SK-N-SH (cell line): Measurements from ENCODE around the gene PHLDB2. TPM values are rescaled to one million over a fixed set of nuclear protein-coding genes. Genes with fewer than 3 reads are reported as not detected.

Experiments used
- CTCF ChIA-PET: fragments of 300-600, 350-600 bp; formaldehyde crosslinking; extraction: SDS; loops from one replicate; lab custom pipeline; 2021; lab: Yijun Ruan, JAX
- POLR2A ChIA-PET: fragments of 350-600 bp; sonication (Branson Sonifier 250); formaldehyde crosslinking; extraction: SDS; loops from one replicate; lab custom pipeline; 2020; ENCODE audit warnings: antibody characterized with exemption, inconsistent platforms; lab: Yijun Ruan, JAX
- DNase-seq: peaks from one replicate; pipeline ENCODE4 v3.0.0; 2012
- H2AFZ ChIP-seq: fragments of 200-600 bp; sonication (generic); 2 replicates; pipeline ENCODE4 v1.8.1; 2016; ENCODE audit warnings: antibody characterized with exemption, mild to moderate bottlenecking, low read depth
- H3F3A ChIP-seq: fragments of 200-600 bp; sonication (generic); replicated peaks from 2 replicates; pipeline ENCODE3; 2016; ENCODE audit warnings: antibody characterized with exemption, mild to moderate bottlenecking; ENCODE audit not compliant: insufficient read depth
- H3K27ac ChIP-seq, 2 experiments: fragments of 200-500 bp in 1 of 2; fragments of 200-600 bp in 1 of 2; sonication (Bioruptor generic) in 1 of 2; sonication (generic), shearing (Covaris generic) in 1 of 2; 2 replicates each; pipeline versions ENCODE4 v1.5.1 to v1.6.1; 2014 to 2016; ENCODE audit warnings: low read depth in 2 of 2, inconsistent platforms in 1 of 2, low read length in 1 of 2, mild to moderate bottlenecking in 1 of 2, mixed read lengths in 1 of 2
- H3K27me3 ChIP-seq: fragments of 200-600 bp; sonication (generic), shearing (Covaris generic); 2 replicates; pipeline ENCODE4 v1.6.1; 2016; ENCODE audit warnings: mixed run types; ENCODE audit not compliant: insufficient read depth
- H3K36me3 ChIP-seq, 2 experiments: fragments of 200-500 bp in 1 of 2; fragments of 200-600 bp in 1 of 2; sonication (Bioruptor generic) in 1 of 2; sonication (generic) in 1 of 2; replicated peaks in 1 of 2; 2 replicates each; pipeline versions ENCODE3 to v1.5.1; 2014 to 2016; ENCODE audit warnings: low read length in 1 of 2, mild to moderate bottlenecking in 1 of 2; ENCODE audit not compliant: insufficient read depth in 2 of 2, control insufficient read depth in 1 of 2
- H3K4me1 ChIP-seq, 2 experiments: fragments of 200-500 bp in 1 of 2; fragments of 200-600 bp in 1 of 2; sonication (Bioruptor generic) in 1 of 2; sonication (generic), shearing (Covaris generic) in 1 of 2; 2 replicates each; pipeline versions ENCODE4 v1.5.1 to v1.6.1; 2014 to 2016; ENCODE audit warnings: low read depth in 1 of 2, low read length in 1 of 2, mixed run types in 1 of 2; ENCODE audit not compliant: insufficient read depth in 2 of 2, control insufficient read depth in 1 of 2
- H3K4me2 ChIP-seq: fragments of 200-600 bp; sonication (generic), shearing (Covaris generic); 2 replicates; pipeline ENCODE4 v1.6.1; 2017; ENCODE audit warnings: mixed run types
- H3K4me3 ChIP-seq, 2 experiments: fragments of 200-500 bp in 1 of 2; fragments of 200-600 bp in 1 of 2; sonication (Bioruptor generic) in 1 of 2; sonication (generic), shearing (Covaris generic) in 1 of 2; 2 replicates each; pipeline versions ENCODE4 v1.5.1 to v1.8.1; 2014 to 2016; ENCODE audit warnings: low read depth in 2 of 2, inconsistent platforms in 1 of 2, low read length in 1 of 2, mild to moderate bottlenecking in 1 of 2, mixed read lengths in 1 of 2, moderate library complexity in 1 of 2
- H3K79me2 ChIP-seq: fragments of 200-600 bp; sonication (generic); 2 replicates; pipeline ENCODE4 v1.8.1; 2017; ENCODE audit warnings: mild to moderate bottlenecking; ENCODE audit not compliant: insufficient read depth
- H3K9ac ChIP-seq: fragments of 200-600 bp; sonication (generic); 2 replicates; pipeline ENCODE4 v1.6.1; 2017; ENCODE audit warnings: mixed run types
- H3K9me2 ChIP-seq: fragments of 200-600 bp; sonication (generic); 2 replicates; pipeline ENCODE4 v1.6.1; 2017; ENCODE audit warnings: mixed run types
- H3K9me3 ChIP-seq: fragments of 200-600 bp; sonication (generic); 2 replicates; pipeline ENCODE4 v1.6.1; 2017; ENCODE audit warnings: mixed run types, mild to moderate bottlenecking, moderate library complexity
- H4K20me1 ChIP-seq: fragments of 200-600 bp; sonication (generic); 2 replicates; pipeline ENCODE4 v1.6.1; 2017; ENCODE audit warnings: mild to moderate bottlenecking, mixed run types; ENCODE audit not compliant: insufficient read depth
- CTCF ChIP-seq: fragments of 200-600 bp; sonication (generic); IDR thresholded peaks from 2 replicates; pipeline ENCODE4 v1.6.1; 2017; ENCODE audit warnings: antibody characterized with exemption, mild to moderate bottlenecking, moderate library complexity
- EZH2phosphoT487 ChIP-seq: fragments of 200-600 bp; sonication (generic); IDR thresholded peaks from 2 replicates; pipeline ENCODE4 v1.6.1; 2017; ENCODE audit warnings: low read depth, mixed run types, mild to moderate bottlenecking, antibody characterized with exemption, moderate library complexity, borderline replicate concordance
- FOSL2 ChIP-seq: IDR thresholded peaks from 2 replicates; pipeline ENCODE4 v1.4.0; 2012; ENCODE audit warnings: low read depth, mild to moderate bottlenecking, moderate library complexity, borderline replicate concordance
- GABPA ChIP-seq: IDR thresholded peaks from 2 replicates; pipeline ENCODE4 v1.4.0; 2012; ENCODE audit warnings: low read depth, mild to moderate bottlenecking
- GATA2 ChIP-seq: sonication (generic); formaldehyde crosslinking; IDR thresholded peaks from 2 replicates; pipeline ENCODE4 v1.5.0; 2020; ENCODE audit warnings: mild to moderate bottlenecking, missing genetic modification reagents
- JUND ChIP-seq: IDR thresholded peaks from 2 replicates; pipeline ENCODE4 v1.4.0; 2012
- MAX ChIP-seq: IDR thresholded peaks from 2 replicates; pipeline ENCODE4 v1.4.0; 2012; ENCODE audit warnings: low read depth
- MXI1 ChIP-seq: IDR thresholded peaks from 2 replicates; pipeline ENCODE4 v1.6.1; 2012; ENCODE audit warnings: mild to moderate bottlenecking, low read depth, low read length, improper control_type of control experiment
- NFIC ChIP-seq: IDR thresholded peaks from 2 replicates; pipeline ENCODE4 v1.4.0; 2012; ENCODE audit warnings: borderline replicate concordance
- POLR2AphosphoS5 ChIP-seq: IDR thresholded peaks from 2 replicates; pipeline ENCODE4 v1.6.1; 2012; ENCODE audit warnings: low read depth, low read length
- RCOR1 ChIP-seq: fragments of 150-350 bp; IDR thresholded peaks from 2 replicates; pipeline ENCODE4 v1.6.1; 2017; ENCODE audit warnings: antibody characterized with exemption, low read length
- REST ChIP-seq: IDR thresholded peaks from 2 replicates; pipeline ENCODE4 v1.6.1; 2012; ENCODE audit warnings: mild to moderate bottlenecking, low read depth, low read length, moderate library complexity
- RFX5 ChIP-seq: IDR thresholded peaks from 2 replicates; pipeline ENCODE4 v1.6.1; 2012; ENCODE audit warnings: mild to moderate bottlenecking, improper control_type of control experiment, low read length
- SIN3A ChIP-seq: IDR thresholded peaks from 2 replicates; pipeline ENCODE4 v1.6.1; 2012; ENCODE audit warnings: low read depth, mild to moderate bottlenecking, low read length, moderate library complexity, borderline replicate concordance
- SMC3 ChIP-seq: IDR thresholded peaks from 2 replicates; pipeline ENCODE4 v1.6.1; 2012; ENCODE audit warnings: low read depth, low read length, improper control_type of control experiment
- TCF12 ChIP-seq: IDR thresholded peaks from 2 replicates; pipeline ENCODE4 v1.4.0; 2012
- USF1 ChIP-seq: IDR thresholded peaks from 2 replicates; pipeline ENCODE4 v1.4.0; 2012; ENCODE audit warnings: low read depth, borderline replicate concordance
- YY1 ChIP-seq: IDR thresholded peaks from 2 replicates; pipeline ENCODE4 v1.4.0; 2012; ENCODE audit warnings: low read depth, mild to moderate bottlenecking
- WGBS: methylation state at CpG from one replicate; pipeline ENCODE4 v1.1.6; 2017; ENCODE audit warnings: low lambda C conversion rate; 5-methylcytosine and 5-hydroxymethylcytosine counted together
- polyA plus RNA-seq, 3 experiments: library from polyadenylated mRNA; depleted of rRNA; stranded (reverse); fragments of >200 nt; gene quantifications; 2 replicates each; pipeline ENCODE4 v1.2.3, GENCODE V29; 2012

Gene PHLDB2
- polyA plus RNA-seq, 1 of the 3 experiments (the other 2 are of a cell fraction): 18.0 TPM

GRCh38 chr3:111913163-111913763 lies 54.2 kb downstream of the PHLDB2 start (continued):
- TF ChIP-seq FOSL2 (no peak), GATA2 (CRISPR knock-in tag) (no peak), YY1 (no peak)

GRCh38 chr3:111915905-111916304 lies 56.8 kb downstream of the PHLDB2 start:
- Histone ChIP-seq H3F3A (peaks cover 39% of the 10 kb centered on the region), H3K9ac (no peak overlapping the region; the same call in 1 of the 2 replicates), H3K27ac (peak overlapping the region; percentile 28 to 56; a peak in 3 of 4 replicates), H3K36me3 (peaks cover 35 to 63% of the 10 kb centered on the region in 2 experiments), H4K20me1 (no peaks in the 10 kb centered on the region), H3K9me2 (no peaks in the 10 kb centered on the region), H3K4me1 (peaks cover 2 to 38% of the 10 kb centered on the region in 2 experiments; a peak in 3 of 4 replicates), H3K27me3 (no peaks in the 10 kb centered on the region), H2AFZ (no peak overlapping the region), H3K9me3 (no peaks in the 10 kb centered on the region), H3K4me2 (no peak overlapping the region), H3K4me3 (no peak overlapping the region), H3K79me2 (peaks cover 93% of the 10 kb centered on the region)
- 26% methylated on average over 3 of the region's 3 CpGs for WGBS
- DNase-seq: no peak
- POLR2A ChIA-PET: no interaction called here
- CTCF ChIA-PET: interaction anchor here (2.3 kb wide), 1 partner anchor 198 kb away, joined by 7 read pairs; no protein-coding TSS in a partner anchor
- TF ChIP-seq POLR2AphosphoS5: peak; percentile 27; the same call in 1 of the 2 replicates
- TF ChIP-seq TCF12: peak; percentile 61
- TF ChIP-seq MAX: no peak

- Histone ChIP-seq H3K36me3 (peaks cover 39 to 64% of the 10 kb centered on the region in 2 experiments), H3K4me1 (peaks cover 2 to 29% of the 10 kb centered on the region in 2 experiments; a peak in 3 of 4 replicates), H3K79me2 (peaks cover 88% of the 10 kb centered on the region), H2AFZ (no peak overlapping the region), H3K9me3 (no peaks in the 10 kb centered on the region), H3K4me3 (no peak overlapping the region), H3K27me3 (no peaks in the 10 kb centered on the region), H3F3A (peaks cover 32% of the 10 kb centered on the region), H3K27ac (peak overlapping the region in 1 of 2 experiments; percentile 56; a peak in 3 of 4 replicates), H3K4me2 (peak overlapping the region; percentile 42; the same call in 1 of the 2 replicates), H4K20me1 (no peaks in the 10 kb centered on the region), H3K9me2 (no peaks in the 10 kb centered on the region), H3K9ac (peak overlapping the region; percentile 8; the same call in 1 of the 2 replicates)
- no peak for DNase-seq
- ChIA-PET CTCF (interaction anchor here (0.8 kb wide), 1 partner anchor 24 kb away, joined by 3 read pairs; no protein-coding TSS in a partner anchor), POLR2A (no interaction called here)
- 45% methylated on average over 1 of the region's 1 CpG for WGBS
- TF ChIP-seq JUND: peak; percentile 48; the same call in 1 of the 2 replicates
- no peak for TF ChIP-seq RFX5
- TF ChIP-seq GABPA: no peak
- no peak for TF ChIP-seq EZH2phosphoT487
- no peak for TF ChIP-seq USF1
- peak; percentile 74 for TF ChIP-seq TCF12
- no peak for TF ChIP-seq MXI1
- no peak for TF ChIP-seq POLR2AphosphoS5
- no peak for TF ChIP-seq GATA2 (CRISPR knock-in tag)
- TF ChIP-seq YY1: 0 out of 2 replicates have a peak, but pooled peaks have one; percentile 21
- TF ChIP-seq CTCF: no peak
- no peak for TF ChIP-seq SMC3
- no peak for TF ChIP-seq RCOR1
- TF ChIP-seq SIN3A: no peak
- 0 out of 2 replicates have a peak, but pooled peaks have one; percentile 33 for TF ChIP-seq REST
- no peak for TF ChIP-seq NFIC
These were observed 58.2 kb downstream of the PHLDB2 start for GRCh38 chr3:111917300-111917699.
